Left colon (tissue), 2 donors: ENCODE data around the gene C12orf76. TPM values are rescaled to one million over a fixed set of nuclear protein-coding genes. Genes with fewer than 3 reads are reported as not detected.
"Not testable (repeated sequence)": the region's sequence is repeated elsewhere in the genome, so short reads cannot be mapped to it uniquely, and the experiment has no call there.

ENCODE experiments used
- ATAC-seq: fragments of 200-7000 bp; cut with Tn5 transposase; one replicate; pipeline ENCODE4 v1.9.1; 2020; ENCODE audit warnings: mild to moderate bottlenecking, moderate library complexity
- DNase-seq, 2 donors: peaks; one replicate each; pipeline ENCODE4 v3.0.0-alpha.2; 2020
- intact Hi-C, 2 donors: fragments of 100-400 bp; cut with DNase I in 1 of 2; cut with micrococcal nuclease in 1 of 2; formaldehyde crosslinking; loops; one replicate each; pipeline versions ENCODE4 v1.11.2 to v1.14.0; 2022; cut with DNase I, micrococcal nuclease
- total RNA-seq, 2 donors: library from RNA; stranded (reverse); fragmentation: NEBNext Ultra II Directional; extraction: Animal tissue kit (Norgen Biotek cat#: 25700); gene quantifications; one replicate each; pipeline ENCODE4 v1.2.1, GENCODE V29; 2021
- donor health status: DM: no; HTN: no; CAD: no.
- donor health status: DM: yes; HTN: yes; CAD: no.

C12orf76 gene
- total RNA-seq, 2 donors from 2014 or later: 5.5 to 7.8 TPM

GRCh38 chr12:110068654-110069053 is 20.3 kb upstream of the C12orf76 start:
- ATAC-seq (no peak), DNase-seq (no peak)
- intact Hi-C loops: no loop called here

- DNase-seq, ATAC-seq, intact Hi-C loops: not testable (repeated sequence)
These were observed 19.8 kb upstream of the C12orf76 start for GRCh38 chr12:110068115-110068514.

GRCh38 chr12:110067531-110067930 is 19.2 kb upstream of the C12orf76 start:
- DNase-seq: no peak
- intact Hi-C loops: no loop called here
- no peak for ATAC-seq

GRCh38 chr12:110065540-110065939 is 17.2 kb upstream of the C12orf76 start:
- ATAC-seq (no peak), DNase-seq (no peak)
- intact Hi-C loops: no loop called here

GRCh38 chr12:110062241-110062640 is 13.9 kb upstream of the C12orf76 start:
- intact Hi-C loops: no loop called here
- ATAC-seq: no peak
- DNase-seq: no peak

- no peak for DNase-seq
- intact Hi-C loops: no loop called here
- ATAC-seq: no peak
These were observed 11.3 kb upstream of the C12orf76 start for GRCh38 chr12:110059651-110060000.

- DNase-seq: no peak
- no peak for ATAC-seq
- intact Hi-C loops: no loop called here
These were observed 10.7 kb upstream of the C12orf76 start for GRCh38 chr12:110058875-110059615.

- ATAC-seq, DNase-seq, intact Hi-C loops: not testable (repeated sequence)
These were observed 8.3 kb upstream of the C12orf76 start for GRCh38 chr12:110056643-110057042.

- DNase-seq, ATAC-seq, intact Hi-C loops: not testable (repeated sequence)
These were observed 7.3 kb upstream of the C12orf76 start for GRCh38 chr12:110055375-110056352.

- intact Hi-C loops: no loop called here
- no peak for ATAC-seq
These were observed 2.6 kb upstream of the C12orf76 start for GRCh38 chr12:110050927-110051326.

GRCh38 chr12:110049666-110050065 is 1.3 kb upstream of the C12orf76 start:
- intact Hi-C loops, DNase-seq, ATAC-seq: not testable (repeated sequence)

More at GRCh38 chr12:110050927-110051326, 2.6 kb upstream of the C12orf76 start:
- DNase-seq: no peak

GRCh38 chr12:110049034-110049433 is 712 bp upstream of the C12orf76 start:
- DNase-seq: peak in 1 of 2 donors; percentile 35
- intact Hi-C loops, ATAC-seq: not testable (repeated sequence)

- DNase-seq (no peak), ATAC-seq (no peak)
- intact Hi-C loops: no loop called here
These were observed 903 bp downstream of the C12orf76 start for GRCh38 chr12:110047297-110047940.

GRCh38 chr12:110046451-110047187 is 1.7 kb downstream of the C12orf76 start:
- DNase-seq: no peak
- no peak for ATAC-seq
- intact Hi-C loops: no loop called here

- ATAC-seq (peak; percentile 18), DNase-seq (no peak)
- intact Hi-C loops: no loop called here
These were observed 6.1 kb downstream of the C12orf76 start for GRCh38 chr12:110042264-110042663.

- intact Hi-C loops: no loop called here
- DNase-seq (peak; percentile 30 to 55), ATAC-seq (peak; percentile 88)
These were observed 9.1 kb downstream of the C12orf76 start for GRCh38 chr12:110039085-110039807.

GRCh38 chr12:110038741-110039084 is 9.6 kb downstream of the C12orf76 start:
- intact Hi-C loops: no loop called here
- DNase-seq (no peak), ATAC-seq (peak; percentile 5)

- no peak for DNase-seq
- intact Hi-C loops: no loop called here
- no peak for ATAC-seq
These were observed 11.0 kb downstream of the C12orf76 start for GRCh38 chr12:110037315-110037714.
